ENCODE measurements around the gene MXRA7.

DNA sequence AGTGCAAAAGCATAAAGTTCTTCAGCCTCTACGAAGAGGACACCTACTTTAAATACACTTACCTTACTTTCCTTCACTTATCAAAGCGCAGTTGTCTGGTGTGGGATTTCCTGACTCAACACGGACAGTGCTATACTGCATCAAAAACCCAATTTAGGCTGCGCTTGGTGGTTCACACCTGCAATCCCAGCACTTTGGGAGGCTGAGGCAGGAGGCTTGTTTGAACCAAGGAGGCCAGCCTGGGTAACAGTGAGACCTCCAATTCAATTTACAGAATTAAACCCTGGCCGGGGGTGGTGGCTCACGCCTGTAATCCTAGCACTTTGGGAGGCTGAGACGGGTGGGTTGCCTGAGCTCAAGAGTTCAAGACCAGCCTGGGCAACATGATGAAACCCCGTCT, 11.5 kb upstream of the MXRA7 start:
- TF ChIP-seq, protein P1, sequence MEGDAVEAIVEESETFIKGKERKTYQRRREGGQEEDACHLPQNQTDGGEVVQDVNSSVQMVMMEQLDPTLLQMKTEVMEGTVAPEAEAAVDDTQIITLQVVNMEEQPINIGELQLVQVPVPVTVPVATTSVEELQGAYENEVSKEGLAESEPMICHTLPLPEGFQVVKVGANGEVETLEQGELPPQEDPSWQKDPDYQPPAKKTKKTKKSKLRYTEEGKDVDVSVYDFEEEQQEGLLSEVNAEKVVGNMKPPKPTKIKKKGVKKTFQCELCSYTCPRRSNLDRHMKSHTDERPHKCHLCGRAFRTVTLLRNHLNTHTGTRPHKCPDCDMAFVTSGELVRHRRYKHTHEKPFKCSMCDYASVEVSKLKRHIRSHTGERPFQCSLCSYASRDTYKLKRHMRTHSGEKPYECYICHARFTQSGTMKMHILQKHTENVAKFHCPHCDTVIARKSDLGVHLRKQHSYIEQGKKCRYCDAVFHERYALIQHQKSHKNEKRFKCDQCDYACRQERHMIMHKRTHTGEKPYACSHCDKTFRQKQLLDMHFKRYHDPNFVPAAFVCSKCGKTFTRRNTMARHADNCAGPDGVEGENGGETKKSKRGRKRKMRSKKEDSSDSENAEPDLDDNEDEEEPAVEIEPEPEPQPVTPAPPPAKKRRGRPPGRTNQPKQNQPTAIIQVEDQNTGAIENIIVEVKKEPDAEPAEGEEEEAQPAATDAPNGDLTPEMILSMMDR (IDR thresholded peaks at IDR 0.05) = no peak
- TF ChIP-seq POLR2A (IDR thresholded peaks at IDR 0.05) = no peak
- no peak for TF ChIP-seq EP300 (IDR thresholded peaks at IDR 0.05)
